H1 (cell line): ENCODE results near the gene FGF19. TPM values are rescaled to one million over a fixed set of nuclear protein-coding genes. Genes with fewer than 3 reads are reported as not detected.

Experiments
- CTCF ChIA-PET: fragments of 300-600 bp; sonication (Branson Sonifier 250); formaldehyde crosslinking; loops from one replicate; lab custom pipeline; 2021; ENCODE audit not compliant: partially characterized antibody; lab: Charles Lee
- POLR2A ChIA-PET: fragments of 300-600 bp; sonication (Branson Sonifier 250); formaldehyde crosslinking; loops from one replicate; lab custom pipeline; 2021; ENCODE audit warnings: inconsistent platforms; ENCODE audit not compliant: partially characterized antibody; lab: Charles Lee
- DNase-seq, 2 experiments: peaks; one replicate each; pipeline versions ENCODE4 v3.0.0 to v3.0.0-alpha.2; 2010 to 2022; ENCODE audit warnings: low spot score in 2 of 2, low read depth in 1 of 2, mixed read lengths in 1 of 2
- FAIRE-seq: peaks from 2 replicates; lab custom pipeline; 2011; peaks lifted over from hg19 to GRCh38; lab: Jason Lieb, UNC
- H2AFZ ChIP-seq: 2 replicates; pipeline ENCODE4 v1.8.1; 2012; ENCODE audit warnings: low read length, inconsistent platforms
- H2AK5ac ChIP-seq: 2 replicates; pipeline ENCODE4 v1.6.1; 2013; ENCODE audit warnings: low read depth, low read length
- H2BK120ac ChIP-seq: replicated peaks from 2 replicates; pipeline ENCODE3; 2013; ENCODE audit warnings: low read depth, low read length, inconsistent platforms
- H2BK12ac ChIP-seq: 2 replicates; pipeline ENCODE4 v1.6.1; 2013; ENCODE audit warnings: low read depth, low read length
- H2BK15ac ChIP-seq: 2 replicates; pipeline ENCODE4 v1.6.1; 2013; ENCODE audit warnings: low read length
- H2BK20ac ChIP-seq: 2 replicates; pipeline ENCODE4 v1.6.1; 2013; ENCODE audit warnings: low read length
- H2BK5ac ChIP-seq: 2 replicates; pipeline ENCODE4 v1.6.1; 2013; ENCODE audit warnings: low read depth, low read length
- H3K14ac ChIP-seq: 2 replicates; pipeline ENCODE4 v1.6.1; 2013; ENCODE audit warnings: inconsistent platforms; ENCODE audit not compliant: insufficient read length
- H3K18ac ChIP-seq: 2 replicates; pipeline ENCODE4 v1.6.1; 2013; ENCODE audit warnings: low read length; ENCODE audit errors: extremely low read depth
- H3K23ac ChIP-seq: 2 replicates; pipeline ENCODE4 v1.6.1; 2013; ENCODE audit warnings: inconsistent platforms; ENCODE audit not compliant: insufficient read length
- H3K23me2 ChIP-seq: 2 replicates; pipeline ENCODE4 v1.6.1; 2013; ENCODE audit warnings: low read depth, low read length
- H3K27ac ChIP-seq: 2 replicates; pipeline ENCODE4 v1.6.1; 2011; ENCODE audit warnings: low read depth, low read length, inconsistent platforms
- H3K27me3 ChIP-seq, 4 experiments: replicated peaks in 1 of 4; 1 replicate in 1 of 4; 2 replicates in 3 of 4; pipeline versions ENCODE4 v1.6.1 to v1.8.1; 2011 to 2013; ENCODE audit warnings: low read length in 3 of 4, mild to moderate bottlenecking in 3 of 4, inconsistent platforms in 2 of 4, mixed read lengths in 2 of 4, moderate library complexity in 1 of 4; ENCODE audit not compliant: control insufficient read depth in 3 of 4, insufficient read depth in 3 of 4; ENCODE audit errors: extremely low read depth in 1 of 4
- H3K36me3 ChIP-seq, 4 experiments: 2 replicates each; pipeline versions ENCODE4 v1.6.1 to v1.8.1; 2011 to 2013; ENCODE audit warnings: mild to moderate bottlenecking in 4 of 4, low read length in 3 of 4, moderate library complexity in 2 of 4, control low read depth in 1 of 4, inconsistent platforms in 1 of 4; ENCODE audit not compliant: insufficient read depth in 4 of 4, control insufficient read depth in 2 of 4
- H3K4ac ChIP-seq: replicated peaks from 2 replicates; pipeline ENCODE3; 2013; ENCODE audit warnings: low read length, low read depth, mixed read lengths, inconsistent platforms; ENCODE audit not compliant: insufficient read length
- H3K4me1 ChIP-seq, 4 experiments: replicated peaks in 1 of 4; 1 replicate in 1 of 4; 2 replicates in 3 of 4; pipeline versions ENCODE4 v1.6.1 to v1.8.1; 2011 to 2013; ENCODE audit warnings: low read length in 3 of 4, inconsistent platforms in 2 of 4, mixed read lengths in 1 of 4; ENCODE audit not compliant: insufficient read depth in 4 of 4, control insufficient read depth in 3 of 4
- H3K4me2 ChIP-seq, 2 experiments: 2 replicates each; pipeline versions ENCODE4 v1.6.1 to v1.8.1; 2011 to 2013; ENCODE audit warnings: low read depth in 2 of 2, low read length in 2 of 2, control low read depth in 1 of 2, inconsistent platforms in 1 of 2, mild to moderate bottlenecking in 1 of 2; ENCODE audit not compliant: insufficient read depth in 1 of 2
- H3K4me3 ChIP-seq, 4 experiments: fragments of 200-600, 300-600 bp in 1 of 4; sonication (generic), shearing (Covaris generic), sonication (Bioruptor Twin) in 1 of 4; 2 replicates each; pipeline versions ENCODE4 v1.5.1 to v1.8.1; 2011 to 2016; ENCODE audit warnings: low read length in 4 of 4, low read depth in 3 of 4, control low read depth in 2 of 4, inconsistent platforms in 2 of 4, mild to moderate bottlenecking in 2 of 4, mixed read lengths in 1 of 4, moderate library complexity in 1 of 4; ENCODE audit not compliant: insufficient read depth in 2 of 4; ENCODE audit errors: extremely low read depth in 1 of 4
- H3K56ac ChIP-seq: replicated peaks from 2 replicates; pipeline ENCODE3; 2013; ENCODE audit warnings: low read depth, mild to moderate bottlenecking, mixed read lengths, low read length, inconsistent platforms; ENCODE audit not compliant: insufficient read length
- H3K79me1 ChIP-seq: 2 replicates; pipeline ENCODE4 v1.6.1; 2013; ENCODE audit warnings: low read depth, low read length, control low read depth
- H3K79me2 ChIP-seq, 2 experiments: 2 replicates each; pipeline versions ENCODE4 v1.6.1 to v1.8.1; 2012 to 2013; ENCODE audit warnings: low read length in 2 of 2, mild to moderate bottlenecking in 2 of 2, inconsistent platforms in 1 of 2; ENCODE audit not compliant: insufficient read depth in 2 of 2, control insufficient read depth in 1 of 2
- H3K9ac ChIP-seq, 4 experiments: replicated peaks in 1 of 4; 1 replicate in 1 of 4; 2 replicates in 3 of 4; pipeline versions ENCODE4 v1.6.1 to v1.8.1; 2011 to 2013; ENCODE audit warnings: low read depth in 3 of 4, low read length in 3 of 4, control low read depth in 2 of 4, mild to moderate bottlenecking in 2 of 4, moderate library complexity in 2 of 4, inconsistent platforms in 1 of 4; ENCODE audit errors: extremely low read depth in 1 of 4
- H3K9me3 ChIP-seq, 2 experiments: 2 replicates each; pipeline versions ENCODE4 v1.6.1 to v1.8.1; 2012 to 2013; ENCODE audit warnings: mild to moderate bottlenecking in 2 of 2, moderate library complexity in 2 of 2, control low read depth in 1 of 2, inconsistent platforms in 1 of 2, low read depth in 1 of 2, low read length in 1 of 2, mixed read lengths in 1 of 2; ENCODE audit not compliant: insufficient read depth in 2 of 2
- H4K20me1 ChIP-seq, 2 experiments: replicated peaks in 1 of 2; 2 replicates each; pipeline versions ENCODE3 to v1.8.1; 2011 to 2013; ENCODE audit warnings: inconsistent platforms in 2 of 2, low read length in 2 of 2, mild to moderate bottlenecking in 1 of 2; ENCODE audit not compliant: insufficient read depth in 2 of 2, control insufficient read depth in 1 of 2
- H4K5ac ChIP-seq: 2 replicates; pipeline ENCODE4 v1.6.1; 2013; ENCODE audit warnings: low read length, low read depth, mixed read lengths, inconsistent platforms; ENCODE audit not compliant: insufficient read length
- H4K8ac ChIP-seq: 2 replicates; pipeline ENCODE4 v1.8.0; 2013; ENCODE audit warnings: mild to moderate bottlenecking, moderate library complexity, low read length, inconsistent platforms; ENCODE audit not compliant: insufficient read depth; ENCODE audit errors: extremely low read depth
- H4K91ac ChIP-seq: replicated peaks from 2 replicates; pipeline ENCODE3; 2013; ENCODE audit warnings: low read length, mixed read lengths, inconsistent platforms; ENCODE audit not compliant: insufficient read length
- CBX8 ChIP-seq: fragments of 300-800, 300-1000 bp; sonication (generic); IDR thresholded peaks from 2 replicates; pipeline ENCODE4 v1.7.1; 2016; ENCODE audit warnings: low read depth, low read length, borderline replicate concordance
- EP300 ChIP-seq, 2 experiments: IDR thresholded peaks; 1 replicate in 1 of 2; 2 replicates in 1 of 2; pipeline ENCODE4 v1.6.1; 2011 to 2012; ENCODE audit warnings: low read depth in 2 of 2, low read length in 2 of 2, mild to moderate bottlenecking in 2 of 2, borderline replicate concordance in 1 of 2, inconsistent platforms in 1 of 2, moderate library complexity in 1 of 2
- MAFK ChIP-seq: IDR thresholded peaks from 2 replicates; pipeline ENCODE4 v1.6.1; 2012; ENCODE audit warnings: low read depth, mild to moderate bottlenecking, improper control_type of control experiment, low read length
- PHF8 ChIP-seq: fragments of 200-600 bp; sonication (generic); conservative IDR thresholded peaks from 2 replicates; pipeline ENCODE4 v1.7.1; 2012; ENCODE audit warnings: low read depth, mild to moderate bottlenecking, inconsistent platforms, low read length, moderate library complexity
- POLR2AphosphoS5 ChIP-seq: IDR thresholded peaks from 2 replicates; pipeline ENCODE4 v1.6.1; 2011; ENCODE audit warnings: low read depth, low read length
- SP1 ChIP-seq: IDR thresholded peaks from 2 replicates; pipeline ENCODE4 v1.6.1; 2011; ENCODE audit warnings: low read depth, low read length
- TEAD4 ChIP-seq: IDR thresholded peaks from 2 replicates; pipeline ENCODE4 v1.6.1; 2012; ENCODE audit warnings: low read depth, low read length, inconsistent platforms, mixed read lengths
- whole genome bisulfite sequencing, 2 experiments: shearing (Covaris generic) in 1 of 2; methylation state at CpG; one replicate each; pipeline versions ENCODE4 v1.1.6 to v1.1.7; 2013 to 2015; ENCODE audit warnings: low lambda C conversion rate in 2 of 2, mixed read lengths in 2 of 2, inconsistent platforms in 1 of 2, low coverage in 1 of 2, missing lambda C conversion rate in 1 of 2; ENCODE audit not compliant: insufficient replicate concordance in 2 of 2, insufficient coverage in 1 of 2, insufficient read length in 1 of 2; ENCODE audit errors: extremely low coverage in 1 of 2, missing lambda C conversion rate in 1 of 2; 5-methylcytosine and 5-hydroxymethylcytosine counted together
- polyA plus RNA-seq, 7 experiments: library from polyadenylated mRNA; depleted of rRNA in 3 of 7; stranded (reverse) in 5 of 7; unstranded in 2 of 7; fragments of >200 nt in 5 of 7; fragments of 200-250 nt in 2 of 7; gene quantifications; 1 replicate in 5 of 7; 2 replicates in 1 of 7; 4 replicates in 1 of 7; pipeline versions ENCODE4 v1.2.1 to v1.2.3, GENCODE V29; 2011 to 2013; ENCODE audit warnings: missing spikeins in 2 of 7, mixed read lengths in 2 of 7
- total RNA-seq: library from RNA; stranded (reverse); fragmentation: NEBNext Ultra II Directional; extraction: Animal tissue kit (Norgen Biotek cat#: 25700); gene quantifications from 2 replicates; pipeline ENCODE4 v1.2.1, GENCODE V29; 2021

The FGF19 gene
- total and polyA plus RNA-seq, 2 of the 8 experiments (the other 6 are each of a cell fraction or from before 2014, with no cell fraction given): 9.6 to 14.8 TPM

DNA sequence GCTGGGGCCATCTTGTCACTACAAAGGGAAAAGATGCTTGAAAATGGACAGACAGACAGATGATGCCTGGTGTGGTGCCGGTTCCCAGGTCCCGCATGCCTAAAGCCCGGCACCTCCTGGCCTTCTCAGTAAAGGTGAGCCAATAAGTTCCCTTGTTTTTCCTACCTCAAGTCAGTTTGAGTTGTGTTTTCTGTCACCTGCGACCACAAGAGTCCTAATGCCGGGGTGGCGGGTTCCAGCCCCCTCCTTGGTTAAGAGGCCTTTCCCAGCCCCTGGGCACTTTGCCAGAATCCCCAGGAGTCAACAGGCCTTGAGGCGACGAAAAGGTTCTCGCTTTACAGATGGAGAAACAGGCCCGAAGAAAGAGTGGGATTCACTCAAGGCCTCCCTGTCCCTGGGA is 9.0 kb downstream of the FGF19 start:
- no peak overlapping the region for H4K5ac ChIP-seq
- H3K79me1 ChIP-seq: no peaks in the 10 kb centered on the region; the same call in 1 of the 2 replicates
- peak overlapping the region; percentile 46; the same call in 1 of the 2 replicates for H2BK15ac ChIP-seq
- H3K23me2 ChIP-seq: no peaks in the 10 kb centered on the region
- H3K9ac ChIP-seq: no peak overlapping the region
- no peak overlapping the region for H2BK5ac ChIP-seq
- H2BK12ac ChIP-seq: no peak overlapping the region
- H3K18ac ChIP-seq: no peak overlapping the region; the same call in 1 of the 2 replicates
- no peak overlapping the region for H3K4me3 ChIP-seq
- no peaks in the 10 kb centered on the region for H3K79me2 ChIP-seq
- no peak overlapping the region for H3K4me2 ChIP-seq
- peaks cover 0 to 3% of the 10 kb centered on the region in 2 experiments; a peak in 1 of 4 replicates for H3K9me3 ChIP-seq
- no peak overlapping the region for H3K27ac ChIP-seq
- H4K20me1 ChIP-seq: peaks cover 0 to 5% of the 10 kb centered on the region in 2 experiments
- no peak overlapping the region for H4K91ac ChIP-seq
- FAIRE-seq (no peak), DNase-seq (no peak)
- no peak overlapping the region for H3K23ac ChIP-seq
- WGBS, 2 experiments: 95% methylated on average over 10 of the region's 10 CpGs; no CpG with 5 or more reads in 1 of the 2 experiments
- H3K4ac ChIP-seq: no peak overlapping the region
- H3K27me3 ChIP-seq: no peaks in the 10 kb centered on the region; a peak in 1 of 7 replicates
- no peak overlapping the region for H2AK5ac ChIP-seq
- peaks cover 0 to 11% (median 3%) of the 10 kb centered on the region in 4 experiments; a peak in 2 of 7 replicates for H3K4me1 ChIP-seq
- H2BK120ac ChIP-seq: no peak overlapping the region
- peaks cover 0 to 10% (median 4%) of the 10 kb centered on the region in 4 experiments; a peak in 3 of 8 replicates for H3K36me3 ChIP-seq
- ChIA-PET POLR2A (interaction anchor here (1.2 to 2.3 kb wide), 2 partner anchors 14 to 16 kb away, joined by 5 read pairs; no protein-coding TSS in a partner anchor), CTCF (interaction anchor here (0.6 to 3.6 kb wide), 2 partner anchors 10 to 521 kb away, joined by 3 to 20 read pairs; no protein-coding TSS in a partner anchor)
- H3K14ac ChIP-seq: no peak overlapping the region
- TF ChIP-seq MAFK: no peak
- no peak for TF ChIP-seq EP300 (IDR thresholded peaks at IDR 0.05; ENCODE audit: borderline replicate concordance in 1 of 2, low read depth in 2 of 2, low read length in 2 of 2)
- no peak for TF ChIP-seq CBX8
- no peak for TF ChIP-seq POLR2AphosphoS5
- no peak for TF ChIP-seq SP1
- no peak for TF ChIP-seq PHF8
- no peak for TF ChIP-seq TEAD4
- no peak overlapping the region for H3K56ac ChIP-seq
- H2BK20ac ChIP-seq: no peak overlapping the region
- H2AFZ ChIP-seq: no peak overlapping the region
- no peak overlapping the region for H4K8ac ChIP-seq
